Muscle layer of colon (tissue), 2 donors: ENCODE results near the gene NUP214.

Experiments
- H3K27ac ChIP-seq: one replicate; pipeline ENCODE4 v1.7.0; 2013; ENCODE audit warnings: low read depth, mild to moderate bottlenecking, low read length, moderate library complexity
- H3K27me3 ChIP-seq, 2 donors: one replicate each; pipeline ENCODE4 v1.7.0; 2013; ENCODE audit warnings: low read length in 2 of 2, mild to moderate bottlenecking in 2 of 2; ENCODE audit not compliant: insufficient read depth in 2 of 2, control insufficient read depth in 1 of 2
- H3K36me3 ChIP-seq: one replicate; pipeline ENCODE4 v1.7.0; 2013; ENCODE audit warnings: mild to moderate bottlenecking, low read length; ENCODE audit not compliant: insufficient read depth
- H3K4me1 ChIP-seq: one replicate; pipeline ENCODE4 v1.7.0; 2013; ENCODE audit warnings: mild to moderate bottlenecking, low read length; ENCODE audit not compliant: insufficient read depth
- H3K4me3 ChIP-seq, 2 donors: one replicate each; pipeline ENCODE4 v1.7.0; 2013; ENCODE audit warnings: low read length in 2 of 2, low read depth in 1 of 2, mild to moderate bottlenecking in 1 of 2, moderate library complexity in 1 of 2
- H3K9ac ChIP-seq: one replicate; pipeline ENCODE4 v1.7.0; 2013; ENCODE audit warnings: low read length
- H3K9me3 ChIP-seq: one replicate; pipeline ENCODE4 v1.7.0; 2013; ENCODE audit warnings: mild to moderate bottlenecking, low read length
- donor health status: abdominal sarcoma.
- donor health status: Adenocarcinoma of cecum.

The NUP214 gene

DNA sequence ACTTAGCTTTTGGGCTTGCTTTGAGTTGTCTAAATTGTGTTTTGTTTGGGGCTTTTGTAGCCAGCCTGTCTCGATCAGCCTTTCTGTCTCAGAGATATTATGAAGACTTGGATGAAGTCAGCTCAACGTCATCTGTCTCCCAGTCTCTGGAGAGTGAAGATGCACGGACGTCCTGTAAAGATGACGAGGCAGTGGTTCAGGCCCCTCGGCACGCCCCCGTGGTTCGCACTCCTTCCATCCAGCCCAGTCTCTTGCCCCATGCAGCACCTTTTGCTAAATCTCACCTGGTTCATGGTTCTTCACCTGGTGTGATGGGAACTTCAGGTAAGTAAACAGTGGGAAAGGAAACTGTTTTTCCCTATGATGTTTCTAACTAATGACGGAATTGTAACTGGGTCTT is 48.6 kb downstream of the NUP214 start:
- H3K27me3 ChIP-seq, result no peaks in the 10 kb centered on the region
- peaks cover 41% of the 10 kb centered on the region for H3K36me3 ChIP-seq
- no peaks in the 10 kb centered on the region for H3K4me1 ChIP-seq
- no peak overlapping the region for H3K9ac ChIP-seq
- H3K9me3 ChIP-seq, result no peaks in the 10 kb centered on the region
- no peak overlapping the region for H3K4me3 ChIP-seq
- H3K27ac ChIP-seq, result no peak overlapping the region

- Histone ChIP-seq H3K4me1 (no peaks in the 10 kb centered on the region), H3K27ac (no peak overlapping the region), H3K27me3 (no peaks in the 10 kb centered on the region), H3K36me3 (peaks cover 48% of the 10 kb centered on the region), H3K4me3 (no peak overlapping the region), H3K9me3 (no peaks in the 10 kb centered on the region), H3K9ac (no peak overlapping the region)
Observed at GRCh38 chr9:131174681-131175239, 49.4 kb downstream of the NUP214 start.

GRCh38 chr9:131177898-131178297 is 52.5 kb downstream of the NUP214 start:
- no peaks in the 10 kb centered on the region for H3K27me3 ChIP-seq
- H3K9ac ChIP-seq, result no peak overlapping the region
- no peak overlapping the region for H3K4me3 ChIP-seq
- H3K4me1 ChIP-seq, result no peaks in the 10 kb centered on the region
- peaks cover 48% of the 10 kb centered on the region for H3K36me3 ChIP-seq
- H3K27ac ChIP-seq, result no peak overlapping the region
- H3K9me3 ChIP-seq, result no peaks in the 10 kb centered on the region

GRCh38 chr9:131178382-131178781 is 53.0 kb downstream of the NUP214 start:
- no peaks in the 10 kb centered on the region for H3K4me1 ChIP-seq
- no peaks in the 10 kb centered on the region for H3K9me3 ChIP-seq
- no peaks in the 10 kb centered on the region for H3K27me3 ChIP-seq
- H3K4me3 ChIP-seq, result no peak overlapping the region
- H3K27ac ChIP-seq, result no peak overlapping the region
- no peak overlapping the region for H3K9ac ChIP-seq
- H3K36me3 ChIP-seq, result peaks cover 48% of the 10 kb centered on the region

DNA sequence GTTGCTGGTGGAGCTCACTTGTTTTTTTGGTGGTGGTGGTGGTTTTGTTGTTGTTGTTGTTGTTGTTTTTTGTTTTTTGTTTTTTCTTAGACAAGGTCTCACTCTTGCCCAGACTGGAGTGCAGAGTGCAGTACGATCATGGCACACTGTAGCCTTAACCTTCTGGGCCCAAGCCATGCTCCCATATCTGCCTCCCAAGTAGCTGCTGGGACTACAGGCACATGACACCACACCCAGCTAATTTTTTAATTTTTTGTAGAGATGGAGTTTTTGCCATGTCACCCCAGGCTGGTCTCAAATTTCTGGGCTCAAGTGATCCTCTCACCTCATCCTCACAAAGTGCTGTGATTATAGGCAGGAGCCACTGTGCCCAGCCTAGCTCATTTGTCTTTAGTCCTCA is 53.5 kb downstream of the NUP214 start:
- H3K4me1 ChIP-seq, result no peaks in the 10 kb centered on the region
- H3K27ac ChIP-seq, result no peak overlapping the region
- no peak overlapping the region for H3K4me3 ChIP-seq
- no peak overlapping the region for H3K9ac ChIP-seq
- H3K27me3 ChIP-seq, result no peaks in the 10 kb centered on the region
- peaks cover 47% of the 10 kb centered on the region for H3K36me3 ChIP-seq
- H3K9me3 ChIP-seq, result no peaks in the 10 kb centered on the region

DNA sequence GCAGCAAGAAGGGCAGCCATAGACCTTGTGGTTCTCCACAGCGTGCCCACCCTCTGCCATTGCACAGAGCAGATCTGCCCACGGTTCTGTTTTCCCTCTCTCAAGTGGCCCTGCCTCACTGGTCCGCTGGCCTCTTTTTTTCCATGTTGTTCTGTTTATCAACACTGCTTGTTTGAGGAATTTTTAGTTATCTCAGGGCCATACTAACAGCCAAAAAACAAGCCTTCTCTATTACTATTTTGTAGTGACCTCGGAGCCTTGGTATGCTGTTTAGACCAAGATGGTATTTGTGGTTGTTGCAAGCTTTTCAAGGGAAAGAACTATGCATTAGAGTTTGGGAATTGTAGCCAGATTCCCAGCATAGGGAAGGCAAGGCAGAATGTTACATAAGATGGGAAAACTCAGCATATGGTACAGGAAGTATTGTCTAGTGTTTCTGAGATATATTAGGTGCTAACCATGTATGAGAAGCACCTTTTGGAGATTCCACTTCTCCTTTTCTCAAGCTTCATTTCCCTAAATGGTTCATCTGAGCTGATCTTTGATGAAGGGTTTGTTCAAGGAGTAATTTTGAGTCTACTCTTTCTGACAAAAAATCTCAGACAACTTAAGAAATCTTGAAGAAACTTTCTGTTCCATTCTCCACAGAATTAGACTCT is 54.3 kb downstream of the NUP214 start:
- H3K9me3 ChIP-seq, result no peaks in the 10 kb centered on the region
- no peak overlapping the region for H3K27ac ChIP-seq
- H3K9ac ChIP-seq, result no peak overlapping the region

GRCh38 chr9:131180454-131180853 is 55.1 kb downstream of the NUP214 start:
- no peaks in the 10 kb centered on the region for H3K27me3 ChIP-seq
- no peak overlapping the region for H3K27ac ChIP-seq
- no peak overlapping the region for H3K9ac ChIP-seq
- H3K4me1 ChIP-seq, result no peaks in the 10 kb centered on the region
- peaks cover 35% of the 10 kb centered on the region for H3K36me3 ChIP-seq
- no peaks in the 10 kb centered on the region for H3K9me3 ChIP-seq
- H3K4me3 ChIP-seq, result no peak overlapping the region

More for the DNA sequence above, 54.3 kb downstream of the NUP214 start:
- Histone ChIP-seq H3K4me1 (no peaks in the 10 kb centered on the region), H3K4me3 (no peak overlapping the region), H3K36me3 (peaks cover 43% of the 10 kb centered on the region), H3K27me3 (no peaks in the 10 kb centered on the region)

DNA sequence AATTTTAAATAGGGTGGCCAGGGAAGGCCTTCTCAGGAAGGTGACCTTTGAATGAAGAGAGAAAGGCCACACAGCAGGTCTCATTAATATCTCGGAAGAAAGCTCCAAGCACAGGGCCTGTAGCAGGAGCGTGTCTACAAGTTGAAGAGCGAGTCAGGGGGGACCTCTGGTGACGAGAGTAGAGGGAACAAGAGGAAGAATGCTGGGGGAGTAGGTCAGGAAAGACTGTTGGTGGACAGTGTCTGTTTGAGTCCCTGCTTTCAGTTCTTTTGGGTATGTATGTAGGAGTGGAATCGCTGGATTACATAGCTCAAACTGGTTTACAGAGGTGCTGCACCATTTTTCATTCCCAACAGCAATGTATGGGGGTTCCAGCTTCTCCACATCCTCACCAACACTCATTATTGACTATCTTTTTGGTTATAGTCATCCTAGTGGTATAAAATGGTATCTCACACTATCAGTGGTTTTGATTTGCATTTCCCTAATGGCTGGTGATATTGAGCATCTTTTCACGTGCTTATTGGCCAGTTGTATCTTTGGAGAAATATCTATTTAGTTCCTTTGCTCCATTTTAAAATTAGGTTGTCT is 55.8 kb downstream of the NUP214 start:
- H3K27me3 ChIP-seq, result no peaks in the 10 kb centered on the region
- no peaks in the 10 kb centered on the region for H3K4me1 ChIP-seq
- no peak overlapping the region for H3K4me3 ChIP-seq
- H3K36me3 ChIP-seq, result peaks cover 30% of the 10 kb centered on the region
- no peak overlapping the region for H3K9ac ChIP-seq
- no peak overlapping the region for H3K27ac ChIP-seq
- H3K9me3 ChIP-seq, result no peaks in the 10 kb centered on the region

GRCh38 chr9:131185924-131186323 is 60.5 kb downstream of the NUP214 start:
- Histone ChIP-seq H3K27me3 (no peaks in the 10 kb centered on the region), H3K4me3 (no peak overlapping the region), H3K9me3 (no peaks in the 10 kb centered on the region), H3K27ac (no peak overlapping the region), H3K4me1 (no peaks in the 10 kb centered on the region), H3K36me3 (peaks cover 42% of the 10 kb centered on the region), H3K9ac (no peak overlapping the region)

GRCh38 chr9:131186622-131187021 is 61.2 kb downstream of the NUP214 start:
- peaks cover 42% of the 10 kb centered on the region for H3K36me3 ChIP-seq
- no peak overlapping the region for H3K9ac ChIP-seq
- H3K4me3 ChIP-seq, result no peak overlapping the region
- H3K4me1 ChIP-seq, result no peaks in the 10 kb centered on the region
- no peaks in the 10 kb centered on the region for H3K9me3 ChIP-seq
- H3K27me3 ChIP-seq, result no peaks in the 10 kb centered on the region
- no peak overlapping the region for H3K27ac ChIP-seq

DNA sequence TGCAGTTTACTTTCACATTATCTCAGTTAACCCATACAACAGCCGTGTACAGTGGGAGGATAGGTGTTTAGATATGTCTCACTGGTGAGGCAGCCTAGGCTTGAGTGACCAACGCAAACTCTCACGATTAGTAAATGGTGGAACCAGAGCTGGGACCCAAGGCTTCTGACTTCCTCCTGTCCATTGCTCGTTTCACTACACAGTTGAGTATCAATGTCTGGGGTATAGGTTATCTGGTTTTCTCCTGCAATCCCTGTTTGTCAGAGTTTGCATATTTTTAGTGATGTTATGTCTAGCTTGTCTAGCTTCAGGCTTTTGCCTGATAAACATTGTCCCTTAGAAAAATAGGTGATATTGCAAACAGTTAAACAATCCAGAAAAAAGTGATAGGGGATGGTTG is 62.6 kb downstream of the NUP214 start:
- no peak overlapping the region for H3K27ac ChIP-seq
- no peak overlapping the region for H3K9ac ChIP-seq
- H3K4me1 ChIP-seq, result no peaks in the 10 kb centered on the region

DNA sequence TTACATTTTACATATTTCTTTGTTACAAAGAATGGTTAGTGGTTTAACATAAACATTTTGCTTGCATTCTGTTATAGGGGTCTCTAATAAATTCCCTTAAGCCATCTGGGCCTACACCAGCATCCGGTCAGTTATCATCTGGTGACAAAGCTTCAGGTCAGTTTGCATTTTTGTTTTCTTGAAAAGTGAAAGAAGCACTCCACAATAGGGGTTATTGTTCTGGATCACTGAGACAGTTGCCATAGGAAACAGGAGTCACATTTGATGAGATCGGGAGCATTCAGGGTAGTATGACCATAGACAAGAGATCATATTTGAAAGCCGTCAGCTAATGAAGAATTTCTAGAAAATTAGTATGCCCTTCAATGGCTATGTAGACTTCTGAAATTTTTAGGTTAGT is 63.6 kb downstream of the NUP214 start:
- Histone ChIP-seq H3K36me3 (peaks cover 48% of the 10 kb centered on the region), H3K9ac (no peak overlapping the region), H3K4me3 (no peak overlapping the region), H3K9me3 (no peaks in the 10 kb centered on the region), H3K27me3 (no peaks in the 10 kb centered on the region), H3K27ac (no peak overlapping the region), H3K4me1 (no peaks in the 10 kb centered on the region)

More for the DNA sequence above, 62.6 kb downstream of the NUP214 start:
- H3K36me3 ChIP-seq, result peaks cover 48% of the 10 kb centered on the region
- no peaks in the 10 kb centered on the region for H3K27me3 ChIP-seq
- no peaks in the 10 kb centered on the region for H3K9me3 ChIP-seq
- H3K4me3 ChIP-seq, result no peak overlapping the region
